HepG2 (cell line): ENCODE results near the gene FBXO5. TPM values are rescaled to one million over a fixed set of nuclear protein-coding genes. Genes with fewer than 3 reads are reported as not detected.

Experiments
- ATAC-seq: fragments of 200-7000 bp; cut with Tn5 transposase; 3 replicates; pipeline ENCODE4 v1.9.1; 2020; ENCODE audit warnings: mild to moderate bottlenecking, moderate library complexity
- BruUV-seq: library from RNA; stranded (reverse); fragments of 400-500 nt; replicated peaks from 2 replicates; lab custom pipeline; 2021; lab: Mats Ljungman, UMichigan
- CTCF ChIA-PET: fragments of 300-600 bp; formaldehyde crosslinking; extraction: SDS; loops from one replicate; lab custom pipeline; 2021; ENCODE audit warnings: low total read pairs, inconsistent platforms, low intra/inter-chr PET ratio; lab: Yijun Ruan, JAX
- POLR2A ChIA-PET: fragments of 350-600 bp; sonication (Branson Sonifier 250); formaldehyde crosslinking; loops from one replicate; lab custom pipeline; 2020; ENCODE audit warnings: antibody characterized with exemption, inconsistent platforms; lab: Yijun Ruan, JAX
- DNase-seq: peaks from one replicate; pipeline ENCODE4 v3.0.0-alpha.2; 2015; ENCODE audit warnings: low spot score
- FAIRE-seq: peaks from 3 replicates; lab custom pipeline; 2011; peaks lifted over from hg19 to GRCh38; lab: Jason Lieb, UNC
- H2AFZ ChIP-seq: one replicate; pipeline ENCODE4 v1.6.1; 2011; ENCODE audit warnings: low read length, inconsistent platforms
- H3K27ac ChIP-seq: fragments of 300-600 bp; 3 replicates; pipeline ENCODE4 v1.8.0; 2011; ENCODE audit warnings: mixed run types, mild to moderate bottlenecking, mixed read lengths, low read length, inconsistent platforms; ENCODE audit not compliant: insufficient read depth; ENCODE audit errors: extremely low read length
- H3K27me3 ChIP-seq, 2 experiments: fragments of 200-600 bp in 1 of 2; 2 replicates in 1 of 2; 3 replicates in 1 of 2; pipeline versions ENCODE4 v1.6.0 to v1.8.0; 2011; ENCODE audit warnings: low read length in 2 of 2, mild to moderate bottlenecking in 2 of 2, moderate library complexity in 2 of 2, inconsistent platforms in 1 of 2; ENCODE audit not compliant: insufficient read depth in 2 of 2, control insufficient read depth in 1 of 2
- H3K36me3 ChIP-seq, 2 experiments: fragments of 200-600 bp in 1 of 2; replicated peaks in 1 of 2; 2 replicates in 1 of 2; 3 replicates in 1 of 2; pipeline versions ENCODE4 v1.5.1 to v1.8.0; 2011; ENCODE audit warnings: low read length in 2 of 2, inconsistent platforms in 1 of 2; ENCODE audit not compliant: insufficient read depth in 2 of 2, control insufficient read depth in 1 of 2
- H3K4me1 ChIP-seq: 2 replicates; pipeline ENCODE4 v1.5.1; 2012; ENCODE audit warnings: low read length, inconsistent platforms; ENCODE audit not compliant: insufficient read depth
- H3K4me2 ChIP-seq: 2 replicates; pipeline ENCODE4 v1.6.0; 2011; ENCODE audit warnings: low read depth, low read length, inconsistent platforms
- H3K4me3 ChIP-seq, 3 experiments: fragments of 200-600 bp in 1 of 3; sonication (generic), shearing (Covaris generic) in 1 of 3; replicated peaks in 1 of 3; 2 replicates each; pipeline ENCODE4 v1.5.1; 2011 to 2016; ENCODE audit warnings: low read length in 3 of 3, inconsistent platforms in 2 of 3, low read depth in 2 of 3, mild to moderate bottlenecking in 2 of 3, control low read depth in 1 of 3, mixed read lengths in 1 of 3; ENCODE audit not compliant: insufficient read depth in 1 of 3
- H3K79me2 ChIP-seq: one replicate; pipeline ENCODE4 v1.6.1; 2011; ENCODE audit warnings: low read length, inconsistent platforms; ENCODE audit not compliant: insufficient read depth
- H3K9ac ChIP-seq: 2 replicates; pipeline ENCODE4 v1.6.0; 2011; ENCODE audit warnings: mild to moderate bottlenecking, low read depth, low read length, inconsistent platforms; ENCODE audit not compliant: insufficient read depth
- H3K9me3 ChIP-seq: 2 replicates; pipeline ENCODE4 v1.5.1; 2012; ENCODE audit warnings: mild to moderate bottlenecking, low read length
- H4K20me1 ChIP-seq: 2 replicates; pipeline ENCODE4 v1.6.0; 2011; ENCODE audit warnings: inconsistent platforms, mild to moderate bottlenecking, low read length, moderate library complexity; ENCODE audit not compliant: insufficient read depth
- CAMTA2 ChIP-seq: sonication (generic); formaldehyde crosslinking; IDR thresholded peaks from 2 replicates; pipeline ENCODE4 v1.4.0; 2020; ENCODE audit warnings: mild to moderate bottlenecking, missing genetic modification reagents, borderline replicate concordance
- EED ChIP-seq: sonication (generic); formaldehyde crosslinking; IDR thresholded peaks from 2 replicates; pipeline ENCODE4 v1.5.0; 2020; ENCODE audit warnings: mild to moderate bottlenecking, missing genetic modification reagents
- HDAC2 ChIP-seq: sonication (generic); formaldehyde crosslinking; IDR thresholded peaks from 2 replicates; pipeline ENCODE4 v1.4.0; 2020; ENCODE audit warnings: missing genetic modification reagents
- KDM3A ChIP-seq: IDR thresholded peaks from 2 replicates; pipeline ENCODE4 v1.6.1; 2018; ENCODE audit warnings: low read depth, missing compliant biosample characterization
- NFATC3 ChIP-seq: sonication (generic); formaldehyde crosslinking; IDR thresholded peaks from 2 replicates; pipeline ENCODE4 v1.5.1; 2020; ENCODE audit warnings: mild to moderate bottlenecking, missing genetic modification reagents
- PITX1 ChIP-seq: sonication (generic); formaldehyde crosslinking; IDR thresholded peaks from 2 replicates; pipeline ENCODE4 v1.5.1; 2020; ENCODE audit warnings: mild to moderate bottlenecking, missing genetic modification reagents
- REL ChIP-seq: sonication (generic); formaldehyde crosslinking; conservative IDR thresholded peaks from 2 replicates; pipeline ENCODE4 v1.8.0; 2022; ENCODE audit warnings: mild to moderate bottlenecking, missing genetic modification reagents, moderate library complexity
- SMARCC2 ChIP-seq: fragments of 450-650 bp; IDR thresholded peaks from 2 replicates; pipeline ENCODE4 v1.6.1; 2017; ENCODE audit warnings: antibody characterized with exemption, mild to moderate bottlenecking
- SP2 ChIP-seq: sonication (generic); formaldehyde crosslinking; IDR thresholded peaks from 2 replicates; pipeline ENCODE4 v1.5.1; 2020; ENCODE audit warnings: mild to moderate bottlenecking, missing genetic modification reagents
- TBX3 ChIP-seq: fragments of 450-650 bp; IDR thresholded peaks from 2 replicates; pipeline ENCODE4 v1.6.1; 2017; ENCODE audit warnings: antibody characterized with exemption, mild to moderate bottlenecking, inconsistent platforms, borderline replicate concordance
- TCF7L2 ChIP-seq: IDR thresholded peaks from 2 replicates; pipeline ENCODE4 v1.6.1; 2011; ENCODE audit warnings: mild to moderate bottlenecking, low read depth, low read length, moderate library complexity
- U2AF2 ChIP-seq: fragments of 200-400 bp; formaldehyde crosslinking; IDR thresholded peaks from 2 replicates; pipeline ENCODE4 v1.6.1; 2017; ENCODE audit warnings: low read depth, mild to moderate bottlenecking, low read length
- ZBTB42 ChIP-seq: sonication (generic); formaldehyde crosslinking; IDR thresholded peaks from 2 replicates; pipeline ENCODE4 v1.5.0; 2020; ENCODE audit warnings: mild to moderate bottlenecking, missing genetic modification reagents
- ZFAT ChIP-seq: sonication (generic); formaldehyde crosslinking; conservative IDR thresholded peaks from 2 replicates; pipeline ENCODE4 v1.8.1; 2023; ENCODE audit warnings: missing genetic modification reagents, inconsistent platforms
- ZFY ChIP-seq: sonication (generic); formaldehyde crosslinking; IDR thresholded peaks from 2 replicates; pipeline ENCODE4 v1.4.0; 2020; ENCODE audit warnings: missing genetic modification reagents
- ZNF121 ChIP-seq: sonication (generic); formaldehyde crosslinking; IDR thresholded peaks from 2 replicates; pipeline ENCODE4 v1.5.0; 2020; ENCODE audit warnings: mild to moderate bottlenecking, missing genetic modification reagents
- ZNF260 ChIP-seq: sonication (generic); formaldehyde crosslinking; IDR thresholded peaks from 2 replicates; pipeline ENCODE4 v1.4.0; 2020; ENCODE audit warnings: missing genetic modification reagents, low read depth, mild to moderate bottlenecking, borderline replicate concordance
- ZNF510 ChIP-seq: sonication (generic); formaldehyde crosslinking; IDR thresholded peaks from 2 replicates; pipeline ENCODE4 v1.4.0; 2020; ENCODE audit warnings: low read depth, mild to moderate bottlenecking, missing genetic modification reagents
- ZNF569 ChIP-seq: sonication (generic); formaldehyde crosslinking; IDR thresholded peaks from 2 replicates; pipeline ENCODE4 v1.5.0; 2020; ENCODE audit warnings: mild to moderate bottlenecking, missing genetic modification reagents, moderate library complexity, borderline replicate concordance
- ZNF614 ChIP-seq: IDR thresholded peaks from 2 replicates; pipeline ENCODE4 v1.6.1; 2018; ENCODE audit warnings: missing biosample characterization, missing genetic modification reagents, inconsistent platforms, borderline replicate concordance
- ZNF720 ChIP-seq: sonication (generic); formaldehyde crosslinking; IDR thresholded peaks from 2 replicates; pipeline ENCODE4 v1.4.0; 2020; ENCODE audit warnings: missing genetic modification reagents
- ZNF768 ChIP-seq: sonication (generic); formaldehyde crosslinking; IDR thresholded peaks from 2 replicates; pipeline ENCODE4 v1.4.0; 2020; ENCODE audit warnings: missing genetic modification reagents
- WGBS: methylation state at CpG from one replicate; pipeline ENCODE4 v1.1.6; 2017; ENCODE audit warnings: low lambda C conversion rate; 5-methylcytosine and 5-hydroxymethylcytosine counted together
- in situ Hi-C: cut with HindIII; loops from 2 replicates; pipeline ENCODE4 v1.10.0; 2017; ENCODE audit warnings: low pct_unique_long_range_greater_than_20kb; ENCODE audit not compliant: extremely low pct_ligation_motif_present
- intact Hi-C: fragments of 100-400 bp; cut with micrococcal nuclease; formaldehyde crosslinking; loops from one replicate; pipeline ENCODE4 v1.10.0; 2022; ENCODE audit not compliant: unreplicated experiment
- polyA plus RNA-seq, 8 experiments: library from polyadenylated mRNA; depleted of rRNA in 3 of 8; stranded (reverse) in 7 of 8; unstranded in 1 of 8; fragments of >200 nt; fragmentation: Illumina TruSeq in 4 of 8; extraction: Trizol in 4 of 8; gene quantifications; 2 replicates each; pipeline versions ENCODE4 v1.2.1 to v1.2.3, GENCODE V29; 2011 to 2016; ENCODE audit warnings: low read depth in 4 of 8, missing spikeins in 1 of 8, mixed read lengths in 1 of 8; ENCODE audit not compliant: insufficient read depth in 1 of 8
- total RNA-seq, 5 experiments: library from RNA; depleted of rRNA; stranded (reverse); fragments of >200 nt; fragmentation: Illumina TruSeq; extraction: Trizol; gene quantifications; 2 replicates each; pipeline ENCODE4 v1.2.3, GENCODE V29; 2016; ENCODE audit warnings: low read depth in 1 of 5
- TF ChIP-seq, protein P1 (sequence below): sonication (generic); formaldehyde crosslinking; IDR thresholded peaks from 2 replicates; pipeline ENCODE4 v1.4.0; 2020; ENCODE audit warnings: missing genetic modification reagents

FBXO5 gene
- total and polyA plus RNA-seq, 2 of the 13 experiments (the other 11 are each of a cell fraction or from before 2014, with no cell fraction given): 15.8 to 41.5 TPM

DNA sequence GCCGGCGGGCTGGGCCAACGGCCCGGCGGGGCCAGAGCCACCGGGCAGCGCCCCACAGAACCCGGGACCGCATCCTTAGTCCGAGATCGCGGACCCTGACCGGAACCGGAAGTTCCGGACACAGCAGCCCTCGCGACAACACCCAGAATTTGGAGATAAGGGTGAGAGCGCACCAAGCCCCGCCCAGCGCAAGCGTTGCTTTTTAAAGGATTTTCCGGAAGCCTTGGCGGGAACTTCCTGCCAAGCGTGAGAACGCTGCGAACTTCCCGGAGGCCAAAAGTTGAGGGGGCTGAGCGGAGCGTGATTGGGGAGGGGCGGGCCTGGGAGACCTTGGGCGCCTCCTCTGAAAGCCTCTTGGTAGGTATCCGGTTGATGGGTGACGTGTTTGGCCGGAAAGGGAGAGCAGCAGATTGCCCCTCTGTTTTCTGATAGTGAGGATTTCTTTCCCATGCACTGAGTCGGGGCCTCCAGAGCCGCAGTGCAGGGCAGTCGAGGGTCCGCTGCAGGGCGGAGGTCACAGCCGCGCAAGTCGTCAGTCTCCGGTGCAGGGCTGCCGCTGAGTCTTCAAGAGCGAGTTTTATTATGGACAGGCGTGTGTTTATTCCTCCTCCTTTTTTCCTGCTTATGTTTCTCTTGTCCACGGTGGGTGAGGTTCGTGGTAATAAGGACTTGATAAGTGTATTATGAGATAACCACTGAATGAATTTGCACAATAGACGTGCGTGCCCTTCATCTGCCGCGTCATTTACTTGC lies 19.9 kb upstream of the FBXO5 start, which contains the start of gene MTRF1L:
TSS of gene MTRF1L (minus strand) at position 97 of the 753 bp plus-strand sequence. CDS start at position 73, 24 bp downstream.
- in situ Hi-C loops (no loop called here), intact Hi-C loops (loop anchor here (1.0 kb wide), 2 partner anchors 21 to 22 kb away; no protein-coding TSS in a partner anchor)
- H4K20me1 ChIP-seq: peaks cover 20% of the 10 kb centered on the region
- peaks cover 45% of the 10 kb centered on the region for H3K79me2 ChIP-seq
- H3K36me3 ChIP-seq: no peaks in the 10 kb centered on the region; a peak in 1 of 5 replicates
- H3K9me3 ChIP-seq: no peaks in the 10 kb centered on the region
- ATAC-seq (peak; percentile 97), DNase-seq (peak; percentile 99), FAIRE-seq (peak; percentile 59)
- BruUV-seq: TSS peak; percentile 86
- no peaks in the 10 kb centered on the region; a peak in 2 of 5 replicates for H3K27me3 ChIP-seq
- H3K27ac ChIP-seq: peak within 1 kb of the TSS; percentile 88
- peaks cover 33% of the 10 kb centered on the region for H3K4me1 ChIP-seq
- 1% methylated on average over 38 of the region's 52 CpGs for WGBS
- peak within 1 kb of the TSS; percentile 85 for H2AFZ ChIP-seq
- H3K4me3 ChIP-seq: peak within 1 kb of the TSS; percentile 69 to 93 (median 92)
- peak within 1 kb of the TSS; percentile 91 for H3K4me2 ChIP-seq
- peak within 1 kb of the TSS; percentile 93 for H3K9ac ChIP-seq
- ChIA-PET POLR2A (interaction anchor here (3.2 kb wide), 1 partner anchor 19 kb away, joined by 28 read pairs; the partner anchor contains the start of gene FBXO5), CTCF (no interaction called here)
- TF ChIP-seq ZNF768 (CRISPR knock-in tag): peak; percentile 75
- TF ChIP-seq SMARCC2: no peak
- TF ChIP-seq ZBTB42 (CRISPR knock-in tag): no peak
- no peak for TF ChIP-seq ZNF260 (CRISPR knock-in tag)
- TF ChIP-seq TCF7L2: no peak
- TF ChIP-seq, protein P1, sequence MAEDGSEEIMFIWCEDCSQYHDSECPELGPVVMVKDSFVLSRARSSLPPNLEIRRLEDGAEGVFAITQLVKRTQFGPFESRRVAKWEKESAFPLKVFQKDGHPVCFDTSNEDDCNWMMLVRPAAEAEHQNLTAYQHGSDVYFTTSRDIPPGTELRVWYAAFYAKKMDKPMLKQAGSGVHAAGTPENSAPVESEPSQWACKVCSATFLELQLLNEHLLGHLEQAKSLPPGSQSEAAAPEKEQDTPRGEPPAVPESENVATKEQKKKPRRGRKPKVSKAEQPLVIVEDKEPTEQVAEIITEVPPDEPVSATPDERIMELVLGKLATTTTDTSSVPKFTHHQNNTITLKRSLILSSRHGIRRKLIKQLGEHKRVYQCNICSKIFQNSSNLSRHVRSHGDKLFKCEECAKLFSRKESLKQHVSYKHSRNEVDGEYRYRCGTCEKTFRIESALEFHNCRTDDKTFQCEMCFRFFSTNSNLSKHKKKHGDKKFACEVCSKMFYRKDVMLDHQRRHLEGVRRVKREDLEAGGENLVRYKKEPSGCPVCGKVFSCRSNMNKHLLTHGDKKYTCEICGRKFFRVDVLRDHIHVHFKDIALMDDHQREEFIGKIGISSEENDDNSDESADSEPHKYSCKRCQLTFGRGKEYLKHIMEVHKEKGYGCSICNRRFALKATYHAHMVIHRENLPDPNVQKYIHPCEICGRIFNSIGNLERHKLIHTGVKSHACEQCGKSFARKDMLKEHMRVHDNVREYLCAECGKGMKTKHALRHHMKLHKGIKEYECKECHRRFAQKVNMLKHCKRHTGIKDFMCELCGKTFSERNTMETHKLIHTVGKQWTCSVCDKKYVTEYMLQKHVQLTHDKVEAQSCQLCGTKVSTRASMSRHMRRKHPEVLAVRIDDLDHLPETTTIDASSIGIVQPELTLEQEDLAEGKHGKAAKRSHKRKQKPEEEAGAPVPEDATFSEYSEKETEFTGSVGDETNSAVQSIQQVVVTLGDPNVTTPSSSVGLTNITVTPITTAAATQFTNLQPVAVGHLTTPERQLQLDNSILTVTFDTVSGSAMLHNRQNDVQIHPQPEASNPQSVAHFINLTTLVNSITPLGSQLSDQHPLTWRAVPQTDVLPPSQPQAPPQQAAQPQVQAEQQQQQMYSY (CRISPR knock-in tag): peak; percentile 28; the same call in 1 of the 2 replicates
- no peak for TF ChIP-seq ZNF510
- TF ChIP-seq CAMTA2 (CRISPR knock-in tag): 0 out of 2 replicates have a peak, but pooled peaks have one; percentile 47
- peak; percentile 40; the same call in 1 of the 2 replicates for TF ChIP-seq EED (CRISPR knock-in tag)
- no peak for TF ChIP-seq REL (CRISPR knock-in tag)
- no peak for TF ChIP-seq ZNF569
- TF ChIP-seq HDAC2 (CRISPR knock-in tag): peak; percentile 77
- TF ChIP-seq NFATC3 (CRISPR knock-in tag): no peak; the same call in 1 of the 2 replicates
- no peak for TF ChIP-seq ZNF121 (CRISPR knock-in tag)
- TF ChIP-seq SP2: peak; percentile 79
- peak; percentile 65 for TF ChIP-seq ZFY (CRISPR knock-in tag)
- TF ChIP-seq ZNF614 (CRISPR knock-in tag): peak; percentile 55; the same call in 1 of the 2 replicates
- peak; percentile 44; the same call in 1 of the 2 replicates for TF ChIP-seq PITX1 (CRISPR knock-in tag)
- no peak for TF ChIP-seq ZNF720 (CRISPR knock-in tag)
- no peak for TF ChIP-seq U2AF2
- peak; percentile 43; the same call in 1 of the 2 replicates for TF ChIP-seq KDM3A (CRISPR knock-in tag)
- no peak for TF ChIP-seq TBX3
- TF ChIP-seq ZFAT (CRISPR knock-in tag): no peak
